HG03095 (cell line): ENCODE results near the gene APOM.

Source experiments
- ATAC-seq: cut with Tn5 transposase; IDR thresholded peaks from one replicate; pipeline ENCODE4 v1.9.1; 2021; ENCODE audit warnings: moderate library complexity; ENCODE audit not compliant: unreplicated experiment

The APOM gene

DNA sequence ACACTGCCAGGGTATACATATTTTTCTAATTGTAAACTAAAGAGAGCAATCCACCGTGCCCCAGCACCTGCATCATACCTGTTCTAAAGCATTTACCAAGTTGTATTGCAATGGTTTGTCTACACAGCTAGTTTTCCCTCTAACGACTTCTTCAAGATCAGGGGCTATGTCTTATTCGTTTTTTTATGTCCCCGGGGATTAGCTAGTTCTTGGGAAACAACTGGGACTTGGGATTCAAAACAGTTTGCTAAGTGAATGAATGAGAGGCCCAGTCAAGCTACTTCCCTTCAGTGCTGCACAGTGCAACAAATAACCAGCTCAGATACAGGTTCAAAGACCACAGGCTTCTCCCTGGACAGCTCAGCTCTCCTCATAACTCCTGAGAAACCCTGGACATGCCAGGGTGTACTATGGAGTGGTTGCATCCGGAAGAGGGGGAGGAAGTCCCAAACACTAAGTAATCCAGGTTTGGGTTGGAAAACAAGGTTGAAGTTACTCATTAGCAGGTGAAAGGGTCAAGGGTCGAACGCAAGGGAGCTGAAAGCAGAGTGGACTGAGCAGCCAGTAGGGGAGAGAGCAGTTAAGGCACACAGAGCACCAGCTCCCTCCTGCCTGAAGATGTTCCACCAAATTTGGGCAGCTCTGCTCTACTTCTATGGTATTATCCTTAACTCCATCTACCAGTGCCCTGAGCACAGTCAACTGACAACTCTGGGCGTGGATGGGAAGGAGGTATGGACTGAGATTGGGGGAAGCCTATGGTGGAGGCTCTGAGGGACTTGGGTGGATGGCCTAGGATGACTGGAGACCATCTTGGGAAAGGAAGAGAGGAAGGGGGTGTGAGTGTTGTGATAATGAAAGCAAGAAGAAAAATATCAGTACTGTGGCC, at the start of gene APOM:
Gene APOM (plus strand): TSS at position 546 of the 889 bp plus-strand sequence. CDS start 73 bp downstream, at position 619.
- no peak for ATAC-seq

DNA sequence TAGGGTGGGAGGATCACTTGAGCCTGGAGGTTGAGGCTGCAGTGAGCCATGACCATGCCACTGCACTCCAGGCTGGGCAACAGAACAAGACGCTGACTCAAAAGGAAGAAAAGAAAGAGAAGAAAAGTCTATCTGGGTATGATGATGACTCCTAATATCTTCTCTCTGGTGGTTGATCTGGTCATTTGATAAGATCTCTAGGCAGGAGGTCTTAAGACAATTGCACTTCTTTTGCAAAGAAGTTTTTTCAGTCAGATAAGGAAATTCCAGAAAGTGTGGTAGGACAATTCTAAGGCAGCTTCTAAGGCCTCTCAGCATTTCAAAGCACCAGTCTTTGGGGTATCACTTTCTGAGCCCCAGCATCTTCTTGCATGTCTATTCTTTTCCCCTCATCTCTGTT, 48.4 kb upstream of the APOM start:
- ATAC-seq, result no peak

DNA sequence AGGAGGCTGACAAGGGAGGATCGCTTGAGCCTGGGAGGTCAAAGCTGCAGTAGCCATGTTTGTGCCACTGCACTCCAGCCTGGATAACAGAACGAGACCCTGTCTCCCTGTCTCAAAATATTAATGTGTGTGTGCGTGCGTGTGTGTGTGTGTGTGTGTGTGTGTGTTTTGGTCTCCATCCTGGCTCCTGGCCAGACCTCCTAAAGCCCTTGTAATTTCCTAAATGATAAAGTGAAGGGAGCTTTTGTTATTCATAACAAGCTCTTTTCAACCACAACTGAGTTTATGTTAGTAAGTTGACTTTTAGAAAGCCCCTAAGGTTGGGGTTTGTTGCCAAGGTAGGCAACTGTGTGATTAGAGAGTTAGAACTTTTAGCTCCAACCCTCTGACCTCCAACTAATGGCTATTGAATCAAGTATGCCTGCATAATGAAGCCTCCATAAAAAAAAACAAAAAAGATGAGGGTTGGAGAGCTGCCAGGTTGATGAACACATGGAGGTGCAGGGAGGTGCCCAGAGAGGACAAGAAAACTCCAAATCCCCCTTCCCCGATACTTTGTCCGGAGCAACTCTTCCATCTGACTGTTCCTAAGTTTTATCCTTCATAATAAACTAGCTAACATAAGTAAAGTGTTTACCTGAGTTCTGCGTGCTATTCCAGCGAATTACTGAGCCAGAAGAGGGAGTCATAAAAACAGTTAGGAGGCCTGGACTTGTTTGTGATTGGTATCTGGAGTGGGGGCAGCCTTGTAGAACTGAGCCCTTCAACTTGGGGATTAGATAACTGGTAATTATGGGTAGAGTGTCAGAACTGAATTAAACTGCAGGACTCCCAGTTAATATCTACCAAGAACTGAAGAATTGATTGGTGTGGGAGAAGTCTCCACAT, 45.9 kb upstream of the APOM start:
- ATAC-seq, result no peak

DNA sequence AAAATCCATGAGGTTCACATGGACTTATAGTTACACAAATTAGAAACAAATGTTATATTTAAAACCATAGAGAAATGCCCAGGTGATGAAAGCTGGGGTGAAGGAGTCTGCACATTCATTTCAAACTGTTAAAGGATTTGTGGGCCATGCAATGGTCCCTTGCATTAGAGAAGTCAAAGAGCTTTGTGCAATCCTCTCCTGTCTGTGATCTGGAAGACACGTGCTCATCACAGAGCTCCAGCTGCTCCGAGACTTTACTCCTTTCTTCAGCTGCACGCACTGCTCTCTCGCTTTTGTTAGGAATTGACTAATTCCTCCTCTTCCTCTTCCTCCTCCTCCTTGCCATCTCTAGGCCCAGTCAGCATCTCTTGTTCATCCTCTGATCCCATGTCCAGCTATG, 44.7 kb upstream of the APOM start:
- no peak for ATAC-seq

DNA sequence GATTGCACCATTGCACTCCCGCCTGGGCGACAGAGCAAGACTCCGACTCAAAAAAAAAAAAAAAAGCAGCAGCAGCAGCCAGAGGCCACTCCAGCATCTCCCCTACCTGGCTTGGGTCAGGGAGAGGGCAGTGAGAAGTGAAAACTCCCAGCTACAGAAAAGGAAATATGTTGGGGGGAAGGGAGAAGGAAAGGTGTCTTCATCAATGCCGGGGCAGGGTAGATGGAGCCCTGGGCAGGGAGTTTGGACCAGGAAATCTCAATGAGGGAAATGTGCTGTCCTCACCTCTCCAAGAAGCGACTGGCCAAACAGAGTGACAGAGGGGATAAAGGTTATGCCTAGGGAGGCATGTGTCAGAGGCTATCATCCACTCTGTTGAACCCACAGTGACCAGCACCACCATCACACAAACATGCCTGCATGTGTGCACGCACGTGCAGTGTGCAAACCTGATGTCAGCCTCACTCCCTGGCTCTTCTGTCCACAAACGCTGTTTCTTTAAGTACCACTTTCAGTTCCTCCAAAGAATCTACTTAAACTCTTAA, 41.5 kb upstream of the APOM start:
- ATAC-seq, result no peak

DNA sequence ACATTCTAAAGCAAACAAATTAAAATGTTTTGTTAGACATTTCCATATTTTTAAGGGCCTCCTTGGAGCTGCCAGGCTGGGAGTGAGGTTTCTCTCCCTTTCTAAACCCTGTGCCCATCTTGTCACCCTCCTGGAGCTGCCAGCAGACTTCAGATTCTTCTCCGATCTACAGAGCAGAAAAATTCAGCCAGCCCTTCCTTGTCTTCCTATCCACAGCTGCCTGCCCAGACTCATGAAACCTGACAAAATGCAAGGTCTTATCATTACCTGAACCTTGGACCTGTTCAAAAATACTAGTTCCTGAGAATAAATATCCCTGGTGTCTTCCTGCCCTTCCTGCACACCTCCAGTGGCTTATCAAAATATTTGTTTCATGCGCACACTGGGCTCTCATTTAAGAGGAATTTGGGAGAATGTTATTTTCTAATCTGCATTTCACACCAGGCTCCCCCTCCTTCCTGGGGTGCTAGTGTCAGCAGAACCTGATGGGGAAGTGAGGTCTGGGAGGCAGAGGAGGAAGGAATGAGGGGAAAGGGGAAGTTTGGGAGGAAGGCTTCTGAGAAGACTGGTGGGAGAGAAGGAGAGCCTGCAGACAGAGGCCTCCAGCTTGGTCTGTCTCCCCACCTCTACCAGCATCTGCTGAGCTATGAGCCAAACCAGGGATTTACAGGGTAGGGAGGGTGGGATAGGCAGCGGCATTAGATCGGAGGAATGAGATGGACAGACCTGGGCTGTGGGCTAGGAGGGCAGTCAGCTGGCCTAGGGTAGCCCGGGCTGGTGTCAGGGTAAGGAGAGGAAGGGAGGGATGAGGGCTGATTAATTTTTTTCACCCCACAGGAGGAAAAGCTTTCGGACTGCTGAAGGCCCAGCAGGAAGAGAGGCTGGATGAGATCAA, 40.8 kb upstream of the APOM start, which contains the start of gene AIF1:
Gene AIF1 (plus strand): TSS at position 551 of the 895 bp plus-strand sequence. CDS start 96 bp downstream, at position 647.
- ATAC-seq, result no peak

DNA sequence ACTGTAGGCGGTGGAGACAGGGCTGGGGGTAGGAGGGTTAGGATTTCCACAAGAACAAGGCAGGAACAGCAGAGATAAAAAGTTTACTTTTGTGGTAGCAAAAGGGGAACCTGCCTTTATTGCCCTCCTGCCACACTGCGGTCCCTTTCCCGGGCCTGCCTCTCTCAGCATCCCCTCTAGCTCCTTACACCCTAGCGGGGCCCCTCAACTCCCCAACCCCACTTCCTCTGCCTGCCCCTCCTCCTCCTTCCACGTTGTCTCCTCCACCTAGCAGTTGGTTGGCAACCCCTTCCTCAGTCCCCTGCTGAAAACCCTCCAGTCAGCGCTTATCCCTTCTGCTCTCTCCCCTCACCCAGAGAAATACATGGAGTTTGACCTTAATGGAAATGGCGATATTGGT, 39.9 kb upstream of the APOM start:
- no peak for ATAC-seq

DNA sequence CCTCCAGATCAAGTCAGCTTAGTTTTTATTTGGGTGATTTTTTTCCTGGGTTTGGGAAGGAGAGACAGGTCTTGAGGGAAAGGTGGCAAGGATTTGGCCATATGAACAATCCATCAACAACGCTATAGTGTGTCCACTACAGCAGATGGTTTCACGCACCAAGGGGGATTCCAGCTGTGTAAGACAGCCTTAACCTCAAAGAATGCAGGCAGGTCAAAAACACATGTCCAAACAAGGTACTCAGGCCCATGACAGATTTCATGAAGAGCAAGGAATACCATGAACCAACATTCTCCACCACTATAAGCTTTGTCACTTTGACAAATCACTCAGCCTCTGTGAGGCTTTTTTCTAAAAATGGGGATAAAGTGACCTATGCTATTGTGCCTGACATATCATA, 38.7 kb upstream of the APOM start:
- no peak for ATAC-seq

DNA sequence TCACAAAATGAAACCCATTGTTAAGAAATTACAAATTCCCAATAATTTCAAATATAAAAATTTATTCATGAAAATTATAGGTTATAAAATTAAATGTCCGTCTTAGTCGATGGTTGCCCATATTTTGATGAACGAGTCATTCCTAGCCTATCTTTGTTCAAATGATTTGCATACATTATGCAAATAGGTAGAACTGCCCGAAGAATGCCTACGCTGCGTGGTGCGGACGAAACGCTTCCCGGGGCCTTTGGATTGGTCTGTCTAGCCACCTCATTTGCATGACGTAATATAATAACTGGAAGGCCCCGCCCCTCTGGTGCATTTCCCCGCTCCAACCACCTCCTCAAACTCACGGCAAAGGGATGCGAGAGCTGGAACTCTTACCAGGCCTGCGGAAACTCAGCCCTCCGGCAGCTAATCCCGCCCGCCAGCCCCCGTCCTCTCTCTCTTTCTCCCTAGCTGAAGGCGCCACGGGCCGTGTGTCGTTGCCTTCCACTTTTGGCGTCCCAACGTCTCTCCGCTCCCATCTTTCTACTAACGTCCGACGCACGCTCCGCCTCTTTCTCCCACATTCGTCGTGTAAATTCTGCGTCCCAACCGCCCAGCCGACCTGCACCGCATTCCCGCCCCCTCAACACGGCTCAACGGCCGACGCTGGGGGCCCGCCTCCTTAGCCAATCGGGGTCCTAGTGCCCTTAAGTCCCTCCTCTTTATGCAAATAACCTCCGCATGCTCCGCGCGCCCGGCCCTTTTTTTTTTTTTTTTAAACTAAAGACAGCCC, 35.7 kb upstream of the APOM start:
- peak; percentile 67 for ATAC-seq

DNA sequence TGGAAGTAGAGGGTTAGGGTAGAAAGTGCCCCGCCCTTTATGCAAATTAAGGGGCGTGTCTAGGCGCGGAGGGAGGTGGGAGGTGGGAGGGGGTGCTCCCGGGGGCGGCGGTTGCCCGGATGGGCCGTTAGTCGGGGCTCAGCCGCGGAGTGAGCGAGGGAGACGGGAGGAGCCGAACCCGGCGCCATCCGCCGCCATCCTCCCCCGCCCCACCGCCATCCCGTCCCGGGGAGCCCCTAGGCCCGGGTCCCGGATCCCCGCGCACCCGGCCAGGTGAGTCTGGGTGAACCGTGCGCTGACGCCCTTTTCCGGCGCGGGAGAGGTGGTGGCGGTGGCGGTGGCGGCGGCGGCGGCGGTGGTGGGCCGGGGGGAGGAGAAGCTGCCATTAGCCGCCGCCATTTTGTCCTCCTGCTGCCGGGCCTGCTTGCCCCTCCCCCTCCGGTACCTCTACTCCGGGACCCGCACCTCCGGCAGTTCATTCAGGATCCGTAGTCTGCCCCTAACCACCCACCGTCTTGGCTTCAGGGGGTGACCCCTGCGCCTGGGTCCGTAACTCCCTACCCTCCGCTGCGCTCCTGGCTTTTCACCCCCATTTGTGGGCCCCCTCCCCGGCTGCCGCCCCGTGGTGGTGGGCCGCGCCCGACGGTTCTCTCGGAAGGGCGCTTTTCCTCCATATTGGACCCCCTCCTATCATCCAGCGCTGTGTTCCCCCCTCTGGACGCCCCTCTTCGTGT, 34.9 kb upstream of the APOM start, which contains the start of gene PRRC2A:
Gene PRRC2A (plus strand): TSS at position 130 of the 734 bp plus-strand sequence. CDS start 2,075 bp downstream, outside the sequence.
- ATAC-seq, result peak; percentile 26

DNA sequence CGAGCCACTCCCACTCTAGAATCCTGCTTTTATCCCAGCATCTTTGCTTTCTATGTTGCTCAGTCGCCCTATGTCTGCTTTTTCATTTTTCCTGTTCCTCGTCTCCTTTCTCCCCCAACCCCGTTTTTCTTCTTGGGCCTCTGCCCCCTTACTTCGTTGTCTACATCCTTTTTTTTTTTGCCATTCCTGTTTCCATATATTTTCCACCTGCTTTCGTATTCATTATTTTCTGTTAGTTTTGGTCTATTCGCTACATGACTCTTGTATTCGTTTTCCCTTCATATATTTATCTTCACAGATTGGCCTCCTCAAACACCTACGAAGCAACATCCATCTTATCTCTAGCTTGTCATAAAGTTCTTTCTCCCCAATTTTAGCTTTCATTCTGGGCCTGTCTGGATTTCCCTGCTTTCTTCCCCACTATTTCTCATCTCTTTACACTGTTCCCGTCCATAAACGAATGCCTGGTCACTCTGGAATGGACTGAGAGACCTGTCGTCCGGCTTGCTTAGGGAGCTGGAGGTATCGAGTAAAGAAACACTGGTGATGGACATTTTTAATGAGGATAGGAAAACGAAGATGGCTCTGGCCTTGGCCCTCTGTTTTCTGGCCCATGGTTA, 34.3 kb upstream of the APOM start:
- ATAC-seq, result no peak

DNA sequence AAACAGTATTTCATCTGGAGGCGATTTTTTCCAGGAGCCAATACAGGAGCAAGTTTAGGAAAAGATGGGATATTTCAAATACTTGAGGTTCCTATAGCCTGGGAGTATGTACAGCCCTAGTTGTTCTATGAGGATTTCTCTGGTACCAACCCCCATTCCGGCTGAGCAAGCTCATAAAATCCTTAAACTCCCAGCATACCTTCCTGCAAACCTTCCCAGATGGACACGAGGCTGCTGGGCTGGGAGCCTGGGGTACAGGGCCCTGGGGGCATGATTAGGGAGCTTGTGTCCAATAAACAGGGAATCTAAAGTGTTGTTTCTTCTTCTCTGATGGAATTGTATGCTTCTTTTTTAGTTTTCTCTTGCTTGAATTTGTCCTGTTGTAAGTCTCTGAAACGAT, 33.7 kb upstream of the APOM start:
- no peak for ATAC-seq

DNA sequence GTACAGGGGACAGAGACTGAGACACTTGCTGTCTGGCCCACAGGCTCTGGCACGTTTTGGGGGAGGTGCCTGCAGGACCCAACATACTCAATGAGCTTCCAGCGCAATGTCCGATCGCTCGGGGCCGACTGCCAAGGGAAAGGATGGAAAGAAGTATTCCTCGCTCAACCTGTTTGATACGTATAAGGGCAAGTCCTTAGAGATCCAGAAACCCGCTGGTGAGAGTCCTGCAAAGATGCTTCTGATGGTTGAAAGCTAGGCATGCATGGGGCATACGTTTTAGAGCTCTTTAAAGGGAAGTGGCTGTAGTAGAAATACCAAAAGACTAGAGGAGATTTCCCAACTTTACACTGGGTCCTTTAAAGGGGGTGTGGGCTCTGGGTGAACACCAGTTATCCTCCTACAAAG, 33.0 kb upstream of the APOM start:
- ATAC-seq, result no peak

DNA sequence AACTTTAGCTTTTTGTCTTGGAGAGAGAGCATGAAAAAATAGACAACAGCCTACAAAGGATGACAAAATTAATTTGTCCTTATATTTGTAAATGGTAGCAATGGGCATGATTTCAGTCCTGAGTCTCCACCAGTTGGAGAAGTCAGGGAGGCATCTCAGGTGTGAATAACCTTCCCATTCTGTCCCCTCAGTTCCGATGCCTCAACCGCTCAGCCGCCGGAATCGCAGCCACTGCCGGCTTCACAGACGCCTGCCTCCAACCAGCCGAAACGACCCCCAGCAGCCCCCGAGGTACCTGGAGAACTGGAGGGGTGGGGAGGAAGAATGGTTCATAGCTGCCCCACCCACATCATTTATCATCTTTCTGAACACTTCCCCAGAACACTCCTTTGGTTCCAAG, 31.6 kb upstream of the APOM start:
- ATAC-seq, result no peak

DNA sequence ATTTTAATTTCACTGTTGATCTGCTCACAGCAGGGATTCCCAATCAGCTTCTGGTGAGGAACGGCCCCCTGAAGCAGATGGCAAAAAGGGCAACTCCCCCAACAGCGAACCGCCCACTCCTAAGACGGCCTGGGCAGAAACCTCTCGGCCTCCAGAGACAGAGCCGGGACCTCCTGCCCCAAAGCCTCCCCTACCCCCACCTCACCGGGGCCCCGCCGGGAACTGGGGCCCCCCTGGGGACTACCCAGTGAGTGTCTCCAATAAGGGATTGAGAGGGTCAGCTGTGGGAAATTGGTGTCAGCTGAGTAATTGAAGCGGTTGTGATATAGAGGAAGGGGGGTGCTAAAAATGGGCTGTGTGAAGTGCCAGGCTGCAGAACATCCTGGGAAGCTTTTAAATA, 28.7 kb upstream of the APOM start:
- no peak for ATAC-seq

DNA sequence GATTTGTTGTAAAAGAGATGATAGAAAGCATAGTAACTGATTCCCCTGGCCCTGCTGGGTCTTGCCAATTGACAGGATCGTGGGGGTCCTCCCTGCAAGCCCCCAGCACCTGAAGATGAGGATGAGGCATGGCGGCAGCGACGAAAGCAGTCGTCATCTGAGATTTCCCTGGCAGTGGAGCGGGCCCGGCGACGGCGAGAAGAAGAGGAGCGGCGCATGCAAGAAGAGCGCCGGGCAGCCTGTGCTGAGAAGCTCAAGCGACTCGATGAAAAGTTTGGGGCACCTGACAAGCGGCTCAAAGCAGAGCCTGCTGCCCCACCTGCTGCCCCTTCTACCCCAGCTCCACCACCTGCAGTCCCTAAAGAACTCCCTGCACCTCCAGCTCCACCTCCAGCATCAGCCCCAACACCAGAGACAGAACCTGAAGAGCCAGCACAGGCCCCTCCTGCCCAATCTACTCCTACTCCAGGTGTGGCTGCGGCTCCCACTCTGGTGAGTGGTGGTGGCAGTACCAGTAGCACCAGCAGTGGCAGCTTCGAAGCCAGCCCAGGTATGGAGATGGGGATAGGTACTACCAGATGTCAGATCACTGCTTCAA, 27.9 kb upstream of the APOM start:
- ATAC-seq, result no peak

DNA sequence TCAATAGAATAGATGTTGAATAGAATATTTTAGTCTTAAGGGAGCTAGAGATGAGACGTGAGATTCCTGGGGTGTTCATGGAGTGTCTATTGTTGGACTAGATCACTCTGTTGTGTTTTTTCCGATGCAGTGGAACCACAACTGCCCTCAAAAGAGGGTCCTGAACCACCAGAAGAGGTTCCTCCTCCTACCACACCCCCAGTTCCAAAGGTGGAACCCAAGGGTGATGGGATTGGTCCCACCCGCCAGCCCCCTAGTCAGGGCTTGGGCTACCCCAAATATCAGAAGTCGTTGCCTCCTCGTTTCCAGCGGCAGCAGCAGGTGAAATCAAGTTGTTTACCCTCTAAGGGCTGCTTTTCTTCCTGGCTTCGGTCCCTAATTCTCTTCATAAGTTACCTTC, 26.7 kb upstream of the APOM start:
- no peak for ATAC-seq
